ENCODE measurements around the gene ZNF536.

- TF ChIP-seq NR3C1 (CRISPR knock-in tag; conservative IDR thresholded peaks at IDR 0.05; ENCODE audit: low read depth): no peak
- no peak for TF ChIP-seq PREB (CRISPR knock-in tag; IDR thresholded peaks at IDR 0.05; ENCODE audit: borderline replicate concordance)
These were observed 224.1 kb downstream of the ZNF536 start for GRCh38 chr19:30596268-30596667.
